GM10266 (cell line): ENCODE measurements around the gene FGF3.

Experiments used
- DNase-seq: peaks from one replicate; pipeline ENCODE4 v3.0.0; 2012; ENCODE audit errors: extremely low spot score
- TF ChIP-seq, protein P1 (sequence below): IDR thresholded peaks from 2 replicates; pipeline ENCODE4 v1.5.1; 2012; ENCODE audit warnings: mild to moderate bottlenecking, low read depth; ENCODE audit not compliant: control insufficient read depth, insufficient read depth; ENCODE audit errors: missing control alignments

The FGF3 gene

DNA sequence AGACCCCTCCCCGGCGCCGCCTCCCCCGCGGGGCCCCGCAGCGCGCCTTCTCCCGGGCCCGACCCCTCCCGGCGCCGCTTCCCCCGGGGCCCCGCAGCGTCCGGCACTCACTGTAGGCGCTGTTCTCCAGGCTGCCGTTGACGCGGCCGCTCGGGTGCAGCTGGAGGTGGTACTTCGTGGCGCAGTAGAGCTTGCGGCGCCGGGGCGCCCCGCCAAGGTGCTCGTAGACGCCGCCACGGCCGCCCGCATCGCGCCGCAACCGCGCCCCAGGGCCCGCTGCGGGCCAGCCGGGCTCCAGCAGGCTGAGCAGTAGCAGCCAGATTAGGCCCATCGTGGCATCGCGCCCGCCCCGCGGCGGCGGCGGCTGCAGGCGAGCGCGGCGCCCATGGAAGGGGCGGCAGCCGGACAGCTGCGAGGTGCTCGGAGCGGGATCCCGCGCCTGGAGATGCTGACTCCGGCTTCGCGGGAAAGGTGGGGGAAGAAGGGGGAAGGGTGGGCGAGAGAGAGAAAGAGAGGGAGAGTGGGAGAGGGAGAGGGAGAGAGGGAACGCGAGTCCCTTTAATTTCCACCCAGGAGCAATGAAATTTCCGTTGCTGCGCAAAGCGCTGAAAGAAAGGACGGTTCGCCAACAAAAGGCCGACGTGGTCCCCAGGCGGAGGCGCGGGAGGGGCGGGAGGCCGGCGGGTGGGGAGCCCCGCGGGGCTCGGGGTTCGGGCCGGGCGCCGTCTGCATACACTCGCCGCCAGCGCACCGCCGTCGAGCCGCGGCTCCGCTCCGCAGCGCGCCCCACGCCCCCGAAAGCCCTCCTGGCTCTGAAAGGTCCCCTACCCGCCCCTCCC is at the start of gene FGF3:
Gene FGF3, minus strand, starts transcription at position 814 of the 839 bp plus-strand sequence. Its CDS starts 483 bp downstream, at position 331.
- no peak for DNase-seq
- TF ChIP-seq, protein P1, sequence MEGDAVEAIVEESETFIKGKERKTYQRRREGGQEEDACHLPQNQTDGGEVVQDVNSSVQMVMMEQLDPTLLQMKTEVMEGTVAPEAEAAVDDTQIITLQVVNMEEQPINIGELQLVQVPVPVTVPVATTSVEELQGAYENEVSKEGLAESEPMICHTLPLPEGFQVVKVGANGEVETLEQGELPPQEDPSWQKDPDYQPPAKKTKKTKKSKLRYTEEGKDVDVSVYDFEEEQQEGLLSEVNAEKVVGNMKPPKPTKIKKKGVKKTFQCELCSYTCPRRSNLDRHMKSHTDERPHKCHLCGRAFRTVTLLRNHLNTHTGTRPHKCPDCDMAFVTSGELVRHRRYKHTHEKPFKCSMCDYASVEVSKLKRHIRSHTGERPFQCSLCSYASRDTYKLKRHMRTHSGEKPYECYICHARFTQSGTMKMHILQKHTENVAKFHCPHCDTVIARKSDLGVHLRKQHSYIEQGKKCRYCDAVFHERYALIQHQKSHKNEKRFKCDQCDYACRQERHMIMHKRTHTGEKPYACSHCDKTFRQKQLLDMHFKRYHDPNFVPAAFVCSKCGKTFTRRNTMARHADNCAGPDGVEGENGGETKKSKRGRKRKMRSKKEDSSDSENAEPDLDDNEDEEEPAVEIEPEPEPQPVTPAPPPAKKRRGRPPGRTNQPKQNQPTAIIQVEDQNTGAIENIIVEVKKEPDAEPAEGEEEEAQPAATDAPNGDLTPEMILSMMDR: no peak

- TF ChIP-seq, protein P1: no peak
- DNase-seq: no peak
These were observed 49.7 kb upstream of the FGF3 start for GRCh38 chr11:69868871-69869270.

GRCh38 chr11:69868006-69868810 is 49.0 kb upstream of the FGF3 start:
- no peak for DNase-seq
- TF ChIP-seq, protein P1: no peak

DNA sequence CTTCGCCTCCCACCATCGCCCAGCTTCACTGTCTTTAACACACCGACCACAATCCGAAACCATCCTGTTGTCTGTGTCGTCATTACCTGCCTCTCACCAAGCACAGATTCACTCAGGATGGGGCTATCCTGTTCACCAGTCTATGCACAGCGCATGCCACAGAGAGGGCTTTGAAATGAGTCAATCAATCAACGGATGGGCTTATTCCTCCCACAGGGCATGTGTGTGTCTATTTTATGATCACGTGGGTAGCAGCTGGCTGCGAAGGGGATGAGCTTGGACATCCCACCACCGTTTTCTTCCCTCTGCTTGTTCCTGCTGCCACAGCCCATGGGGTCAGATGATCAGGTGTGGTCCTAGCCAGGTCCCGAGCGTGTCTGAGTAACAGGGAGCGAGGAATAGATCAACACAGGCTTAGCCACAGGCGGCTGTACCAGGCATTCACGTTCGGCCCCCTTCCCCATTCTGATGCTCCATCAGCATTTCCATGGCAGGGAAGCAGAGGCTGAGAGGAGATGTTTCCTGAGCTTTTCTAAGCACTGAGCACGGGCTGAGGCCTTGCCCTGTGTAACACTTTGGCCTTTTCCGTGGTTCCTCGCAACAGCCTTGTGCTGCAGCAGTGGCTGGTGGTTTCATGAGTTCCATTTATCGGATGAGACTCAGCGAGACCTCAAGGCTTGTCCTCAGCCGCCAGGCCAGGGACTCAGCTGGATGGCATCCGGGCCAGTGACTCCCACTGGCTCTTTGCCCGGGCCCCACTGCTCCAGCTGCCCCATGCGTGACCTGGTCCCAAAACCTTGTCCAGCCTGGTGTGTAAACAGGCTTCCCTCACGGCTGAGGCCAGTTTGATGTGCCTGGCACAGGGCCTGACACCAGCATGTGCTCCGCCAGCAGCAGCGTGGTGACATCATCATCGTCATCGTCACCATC is 48.1 kb upstream of the FGF3 start:
- TF ChIP-seq, protein P1: no peak
- no peak for DNase-seq

- TF ChIP-seq, protein P1: no peak
- DNase-seq: no peak
These were observed 47.4 kb upstream of the FGF3 start for GRCh38 chr11:69866648-69867047.

DNA sequence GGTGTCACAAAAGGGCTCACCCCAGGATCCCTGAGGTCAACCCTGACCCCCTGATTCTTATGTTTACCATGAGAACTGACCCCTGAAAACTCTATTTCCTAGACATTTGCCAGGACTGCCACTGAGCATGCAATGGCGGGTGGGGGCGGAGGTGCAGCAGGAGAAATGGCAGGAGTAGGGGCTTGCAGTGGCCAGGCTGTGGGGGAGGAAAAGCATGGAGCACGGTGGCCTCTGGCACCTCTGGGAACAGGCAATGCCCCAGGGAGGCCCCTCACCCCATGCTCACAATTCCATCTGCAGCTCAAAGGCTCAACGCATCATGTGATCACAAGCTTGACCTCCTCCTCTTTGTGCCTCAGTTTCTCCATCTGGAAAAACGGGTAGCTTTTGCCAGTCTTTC is 46.5 kb upstream of the FGF3 start:
- TF ChIP-seq, protein P1: no peak
- no peak for DNase-seq
